Measurements from ENCODE around the gene SMYD4.
A peak's percentile ranks its signal among the peaks of the same experiment; 100 is the strongest.

The SMYD4 gene

GRCh38 chr17:1762233-1762900 lies 67.3 kb downstream of the SMYD4 start:
- POLR2A ChIA-PET: interaction anchor here (0.6 to 2.4 kb wide), 4 partner anchors 10 to 479 kb away, joined by 3 to 10 read pairs (median 4); no protein-coding TSS in a partner anchor
- no peak for TF ChIP-seq CTCF (IDR thresholded peaks at IDR 0.05; ENCODE audit: insufficient read depth, low read length, missing control alignments)
- DNase-seq (ENCODE audit: low read depth, low spot score): no peak
- CTCF ChIA-PET: interaction anchor here (1.1 to 2.4 kb wide), 6 partner anchors 10 to 47 kb away, joined by 3 to 12 read pairs (median 6); no protein-coding TSS in a partner anchor
- H3K4me3 ChIP-seq (ENCODE audit: low read depth, low read length): peak overlapping the region; percentile 67

DNA sequence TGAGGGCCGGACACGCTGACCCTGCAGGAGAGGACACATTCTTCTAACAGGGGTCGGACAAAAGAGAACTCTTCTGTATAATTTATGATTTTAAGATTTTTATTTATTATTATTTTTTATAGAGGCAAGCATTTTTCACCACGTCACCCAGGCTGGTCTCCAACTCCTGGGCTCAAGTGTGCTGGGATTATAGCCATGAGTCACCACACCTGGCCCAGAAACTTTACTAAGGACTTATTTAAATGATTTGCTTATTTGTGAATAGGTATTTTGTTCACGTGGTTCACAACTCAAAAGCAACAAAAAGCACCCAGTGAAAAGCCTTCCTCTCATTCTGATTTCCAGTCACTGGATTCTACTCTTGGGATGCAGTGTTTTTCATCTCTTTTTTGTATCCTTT lies 70.2 kb downstream of the SMYD4 start:
- ChIA-PET CTCF (no interaction called here), POLR2A (no interaction called here)
- no peak overlapping the region for H3K4me3 ChIP-seq (ENCODE audit: low read depth, low read length)
- no peak for DNase-seq (ENCODE audit: low read depth, low spot score)
- no peak for TF ChIP-seq CTCF (IDR thresholded peaks at IDR 0.05; ENCODE audit: insufficient read depth, low read length, missing control alignments)

DNA sequence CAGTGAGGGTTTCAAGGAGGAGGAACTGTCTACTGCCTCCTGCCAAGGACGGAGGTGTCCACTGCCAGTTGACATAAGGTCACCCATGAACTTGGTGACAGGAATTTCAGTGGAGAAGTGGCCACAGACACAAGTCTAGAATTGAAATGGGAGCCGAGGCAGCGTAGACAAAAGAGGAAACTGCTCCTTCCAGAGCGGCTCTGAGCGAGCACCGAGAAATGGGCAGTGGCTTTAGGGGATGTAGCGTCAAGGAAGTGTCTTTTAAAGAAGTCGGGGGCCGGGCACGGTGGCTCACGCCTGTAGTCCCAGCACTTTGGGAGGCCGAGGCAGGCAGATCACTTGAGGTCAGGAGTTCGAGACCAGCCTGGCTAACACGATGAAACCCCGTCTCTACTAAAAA lies 70.9 kb downstream of the SMYD4 start:
- DNase-seq (ENCODE audit: low read depth, low spot score): no peak
- ChIA-PET POLR2A (no interaction called here), CTCF (no interaction called here)
- TF ChIP-seq CTCF (IDR thresholded peaks at IDR 0.05; ENCODE audit: insufficient read depth, low read length, missing control alignments): no peak
- H3K4me3 ChIP-seq (ENCODE audit: low read depth, low read length): no peak overlapping the region

DNA sequence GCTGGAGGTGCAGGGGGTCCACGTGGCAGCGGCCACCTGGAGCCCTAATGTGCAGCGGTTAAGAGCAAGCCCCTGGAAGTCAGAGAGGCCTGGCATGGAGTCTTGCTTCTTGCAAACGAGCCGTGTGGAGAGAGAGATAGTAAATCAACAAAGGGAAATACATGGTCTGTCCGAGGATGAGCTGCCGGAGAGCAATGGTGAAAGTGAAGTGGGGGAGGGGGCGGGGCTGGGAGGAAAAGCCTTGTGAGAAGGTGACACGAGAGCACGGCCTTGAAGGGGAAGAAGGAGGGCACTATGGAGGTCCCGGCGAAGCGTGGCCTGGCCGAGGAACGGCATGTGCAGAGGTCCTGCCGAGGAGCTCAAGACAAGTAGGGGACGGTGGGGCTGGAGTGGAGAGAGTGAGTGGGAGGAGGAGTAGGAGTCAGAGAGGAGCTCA lies 73.9 kb downstream of the SMYD4 start:
- ChIA-PET POLR2A (no interaction called here), CTCF (interaction anchor here (1.8 kb wide), 1 partner anchor 35 kb away, joined by 4 read pairs; no protein-coding TSS in a partner anchor)
- no peak overlapping the region for H3K4me3 ChIP-seq (ENCODE audit: low read depth, low read length)
- TF ChIP-seq CTCF (IDR thresholded peaks at IDR 0.05; ENCODE audit: insufficient read depth, low read length, missing control alignments): no peak
- no peak for DNase-seq (ENCODE audit: low read depth, low spot score)

DNA sequence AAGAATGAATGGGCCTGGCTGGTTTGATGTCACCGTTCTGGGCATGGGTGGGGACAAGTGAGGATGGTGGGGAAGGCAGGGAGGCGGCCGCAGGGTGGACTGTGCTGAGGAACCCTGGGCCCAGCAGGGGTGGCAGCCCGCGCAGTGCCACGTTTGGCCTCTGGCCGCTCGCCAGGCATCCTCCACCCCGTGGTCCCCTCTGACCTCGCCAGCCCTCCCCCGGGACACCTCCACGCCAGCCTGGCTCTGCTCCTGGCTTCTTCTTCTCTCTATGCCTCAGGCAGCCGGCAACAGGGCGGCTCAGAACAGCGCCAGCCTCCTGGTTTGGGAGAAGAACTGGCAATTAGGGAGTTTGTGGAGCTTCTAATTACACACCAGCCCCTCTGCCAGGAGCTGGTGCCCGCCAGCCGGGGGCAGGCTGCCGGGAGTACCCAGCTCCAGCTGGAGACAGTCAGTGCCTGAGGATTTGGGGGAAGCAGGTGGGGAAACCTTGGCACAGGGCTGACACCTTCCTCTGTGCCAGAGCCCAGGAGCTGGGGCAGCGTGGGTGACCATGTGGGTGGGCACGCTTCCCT lies 74.4 kb downstream of the SMYD4 start:
- ChIA-PET CTCF (interaction anchor here (1.1 to 1.8 kb wide), 2 partner anchors 10 to 34 kb away, joined by 4 read pairs; no protein-coding TSS in a partner anchor), POLR2A (no interaction called here)
- no peak overlapping the region for H3K4me3 ChIP-seq (ENCODE audit: low read depth, low read length)
- TF ChIP-seq CTCF (IDR thresholded peaks at IDR 0.05; ENCODE audit: insufficient read depth, low read length, missing control alignments): no peak
- no peak for DNase-seq (ENCODE audit: low read depth, low spot score)

GRCh38 chr17:1754430-1755112 lies 75.1 kb downstream of the SMYD4 start:
- no peak for DNase-seq (ENCODE audit: low read depth, low spot score)
- CTCF ChIA-PET: interaction anchor here (0.6 to 1.1 kb wide), 2 partner anchors 9 to 33 kb away, joined by 3 to 4 read pairs; no protein-coding TSS in a partner anchor
- POLR2A ChIA-PET: no interaction called here
- no peak for TF ChIP-seq CTCF (IDR thresholded peaks at IDR 0.05; ENCODE audit: insufficient read depth, low read length, missing control alignments)
- no peak overlapping the region for H3K4me3 ChIP-seq (ENCODE audit: low read depth, low read length)

Measured in AG04449 (cell line).